Neuronal stem cell (in vitro differentiated cells): ENCODE results near the gene MEDAG.

ENCODE experiments used
- DNase-seq: peaks from one replicate; pipeline ENCODE4 v3.0.0-alpha.2; 2013; ENCODE audit warnings: low spot score
- H2AFZ ChIP-seq: one replicate; pipeline ENCODE4 v1.6.1; 2013; ENCODE audit warnings: mild to moderate bottlenecking, low read length, inconsistent platforms
- H2AK5ac ChIP-seq: 2 replicates; pipeline ENCODE4 v1.6.1; 2013; ENCODE audit warnings: low read depth, mild to moderate bottlenecking, inconsistent platforms, low read length, moderate library complexity, mixed read lengths
- H2BK120ac ChIP-seq: 2 replicates; pipeline ENCODE4 v1.6.1; 2013; ENCODE audit warnings: low read depth, mild to moderate bottlenecking, inconsistent platforms, low read length, moderate library complexity, mixed read lengths
- H2BK12ac ChIP-seq: one replicate; pipeline ENCODE4 v1.6.1; 2013; ENCODE audit warnings: low read length, inconsistent platforms
- H2BK15ac ChIP-seq: 2 replicates; pipeline ENCODE4 v1.6.1; 2013; ENCODE audit warnings: mild to moderate bottlenecking, low read length, inconsistent platforms, mixed read lengths
- H2BK5ac ChIP-seq: one replicate; pipeline ENCODE4 v1.6.1; 2013; ENCODE audit warnings: inconsistent platforms, mild to moderate bottlenecking, low read length, moderate library complexity
- H3K14ac ChIP-seq: one replicate; pipeline ENCODE4 v1.6.1; 2013; ENCODE audit warnings: low read length, inconsistent platforms
- H3K18ac ChIP-seq: 2 replicates; pipeline ENCODE4 v1.6.1; 2013; ENCODE audit warnings: low read length, inconsistent platforms
- H3K23ac ChIP-seq: 2 replicates; pipeline ENCODE4 v1.6.1; 2013; ENCODE audit warnings: low read depth, mild to moderate bottlenecking, mixed read lengths, low read length, inconsistent platforms; ENCODE audit not compliant: poor library complexity
- H3K27ac ChIP-seq: replicated peaks from 3 replicates; pipeline ENCODE4 v1.5.1; 2013; ENCODE audit warnings: low read length, inconsistent platforms
- H3K27me3 ChIP-seq, 3 experiments: 2 replicates each; pipeline ENCODE4 v1.6.1; 2013; ENCODE audit warnings: low read length in 3 of 3, mild to moderate bottlenecking in 2 of 3, inconsistent platforms in 1 of 3, low read depth in 1 of 3, mixed read lengths in 1 of 3, moderate library complexity in 1 of 3; ENCODE audit not compliant: control insufficient read depth in 3 of 3, insufficient read depth in 3 of 3
- H3K36me3 ChIP-seq, 2 donors: replicated peaks in 1 of 2; 2 replicates each; pipeline ENCODE4 v1.6.1; 2013; ENCODE audit warnings: low read length in 2 of 2; ENCODE audit not compliant: control insufficient read depth in 2 of 2, insufficient read depth in 2 of 2
- H3K4ac ChIP-seq: 2 replicates; pipeline ENCODE4 v1.6.1; 2013; ENCODE audit warnings: inconsistent platforms, mild to moderate bottlenecking, low read length, moderate library complexity
- H3K4me1 ChIP-seq, 2 donors: 1 replicate in 1 of 2; 2 replicates in 1 of 2; pipeline ENCODE4 v1.6.1; 2013; ENCODE audit warnings: low read length in 2 of 2, low read depth in 1 of 2; ENCODE audit not compliant: control insufficient read depth in 2 of 2, insufficient read depth in 1 of 2
- H3K4me2 ChIP-seq: one replicate; pipeline ENCODE4 v1.6.1; 2013; ENCODE audit warnings: mild to moderate bottlenecking, low read length, inconsistent platforms; ENCODE audit not compliant: insufficient read depth, poor library complexity, severe bottlenecking
- H3K4me3 ChIP-seq, 2 donors: 2 replicates each; pipeline ENCODE4 v1.5.1; 2013; ENCODE audit warnings: low read length in 2 of 2, mild to moderate bottlenecking in 2 of 2, inconsistent platforms in 1 of 2, moderate library complexity in 1 of 2
- H3K79me1 ChIP-seq: one replicate; pipeline ENCODE4 v1.6.1; 2013; ENCODE audit warnings: low read depth, mild to moderate bottlenecking, inconsistent platforms, low read length, moderate library complexity
- H3K9ac ChIP-seq: one replicate; pipeline ENCODE4 v1.6.1; 2013; ENCODE audit warnings: mild to moderate bottlenecking, low read depth, low read length, inconsistent platforms; ENCODE audit not compliant: poor library complexity
- H3K9me3 ChIP-seq, 2 donors: replicated peaks in 1 of 2; 2 replicates each; pipeline versions ENCODE3 to v1.6.1; 2013; ENCODE audit warnings: low read length in 2 of 2, mild to moderate bottlenecking in 2 of 2, inconsistent platforms in 1 of 2, low read depth in 1 of 2, mixed read lengths in 1 of 2, moderate library complexity in 1 of 2; ENCODE audit not compliant: control insufficient read depth in 2 of 2, insufficient read depth in 1 of 2
- H4K8ac ChIP-seq: one replicate; pipeline ENCODE4 v1.6.1; 2013; ENCODE audit warnings: low read depth, mild to moderate bottlenecking, inconsistent platforms, low read length, moderate library complexity
- H4K91ac ChIP-seq: one replicate; pipeline ENCODE4 v1.6.1; 2013; ENCODE audit warnings: low read length, low read depth, mild to moderate bottlenecking, inconsistent platforms; ENCODE audit not compliant: poor library complexity
- WGBS, 2 donors: extraction: QIAGEN DNeasy Blood & Tissue Kit; methylation state at CpG; one replicate each; pipeline ENCODE4 v1.1.7; 2013; ENCODE audit warnings: missing lambda C conversion rate in 2 of 2, mixed read lengths in 1 of 2; ENCODE audit not compliant: insufficient read length in 2 of 2, insufficient replicate concordance in 1 of 2; ENCODE audit errors: extremely low coverage in 2 of 2; 5-methylcytosine and 5-hydroxymethylcytosine counted together

MEDAG gene

GRCh38 chr13:30880151-30880855, 25.8 kb upstream of the MEDAG start:
- Histone ChIP-seq H3K23ac (no peak overlapping the region), H3K9me3 (peaks cover 0 to 5% of the 10 kb centered on the region in 2 donors), H3K4me2 (no peak overlapping the region), H3K27me3 (no peaks in the 10 kb centered on the region), H3K9ac (no peak overlapping the region), H3K4me3 (no peak overlapping the region), H4K91ac (no peak overlapping the region), H3K27ac (no peak overlapping the region), H3K79me1 (no peaks in the 10 kb centered on the region), H2BK120ac (no peak overlapping the region), H2BK15ac (no peak overlapping the region), H2AFZ (peak overlapping the region; percentile 36), H3K4me1 (peaks cover 3 to 9% of the 10 kb centered on the region in 2 donors), H3K14ac (no peak overlapping the region), H2AK5ac (no peak overlapping the region), H3K36me3 (no peaks in the 10 kb centered on the region), H3K18ac (no peak overlapping the region), H4K8ac (no peak overlapping the region), H3K4ac (no peak overlapping the region), H2BK5ac (no peak overlapping the region), H2BK12ac (no peak overlapping the region)
- no peak for DNase-seq
- no CpG with 5 or more reads among the region's 2 CpGs for WGBS, 2 donors

GRCh38 chr13:30880856-30881155, 25.3 kb upstream of the MEDAG start:
- Histone ChIP-seq H2BK120ac (no peak overlapping the region), H3K36me3 (no peaks in the 10 kb centered on the region), H3K9me3 (peaks cover 0 to 5% of the 10 kb centered on the region in 2 donors), H2AK5ac (no peak overlapping the region), H4K91ac (no peak overlapping the region), H3K23ac (no peak overlapping the region), H3K4me1 (peaks cover 3 to 9% of the 10 kb centered on the region in 2 donors), H3K4ac (no peak overlapping the region), H2BK15ac (no peak overlapping the region), H3K79me1 (no peaks in the 10 kb centered on the region), H2AFZ (peak overlapping the region; percentile 36), H3K14ac (no peak overlapping the region), H4K8ac (no peak overlapping the region), H3K27me3 (no peaks in the 10 kb centered on the region), H3K4me3 (no peak overlapping the region), H2BK5ac (no peak overlapping the region), H3K27ac (no peak overlapping the region), H3K18ac (no peak overlapping the region), H3K4me2 (no peak overlapping the region), H3K9ac (no peak overlapping the region), H2BK12ac (no peak overlapping the region)
- WGBS, 2 donors = no CpG with 5 or more reads among the region's 4 CpGs
- no peak for DNase-seq

- Histone ChIP-seq H2AFZ (peak overlapping the region; percentile 36), H3K27me3 (no peaks in the 10 kb centered on the region), H3K4ac (no peak overlapping the region), H3K27ac (no peak overlapping the region), H4K91ac (no peak overlapping the region), H2BK5ac (no peak overlapping the region), H3K79me1 (no peaks in the 10 kb centered on the region), H3K4me2 (no peak overlapping the region), H3K4me1 (peaks cover 3 to 9% of the 10 kb centered on the region in 2 donors), H3K14ac (no peak overlapping the region), H2BK120ac (no peak overlapping the region), H2BK12ac (no peak overlapping the region), H3K9me3 (peaks cover 0 to 5% of the 10 kb centered on the region in 2 donors), H3K9ac (no peak overlapping the region), H3K23ac (no peak overlapping the region), H3K4me3 (no peak overlapping the region), H3K36me3 (no peaks in the 10 kb centered on the region), H4K8ac (no peak overlapping the region), H2AK5ac (no peak overlapping the region), H2BK15ac (no peak overlapping the region), H3K18ac (peak overlapping the region; percentile 80)
- no CpG with 5 or more reads among the region's 3 CpGs for WGBS, 2 donors
- no peak for DNase-seq
Observed at GRCh38 chr13:30881191-30881651, 24.9 kb upstream of the MEDAG start.

GRCh38 chr13:30882026-30882850, 23.8 kb upstream of the MEDAG start:
- H4K8ac ChIP-seq = no peak overlapping the region
- no peak overlapping the region for H2BK15ac ChIP-seq
- H2AK5ac ChIP-seq = no peak overlapping the region
- H3K36me3 ChIP-seq = no peaks in the 10 kb centered on the region
- H2BK12ac ChIP-seq = no peak overlapping the region
- H3K14ac ChIP-seq = no peak overlapping the region
- no CpG with 5 or more reads among the region's 8 CpGs for WGBS, 2 donors
- no peak overlapping the region for H3K9ac ChIP-seq
- no peak overlapping the region for H3K23ac ChIP-seq
- H3K4me1 ChIP-seq = peaks cover 3 to 9% of the 10 kb centered on the region in 2 donors
- no peak overlapping the region for H3K27ac ChIP-seq
- no peaks in the 10 kb centered on the region for H3K79me1 ChIP-seq
- no peak overlapping the region for H2BK5ac ChIP-seq
- H3K4ac ChIP-seq = no peak overlapping the region
- no peak overlapping the region for H2AFZ ChIP-seq
- H3K4me3 ChIP-seq = no peak overlapping the region
- no peak for DNase-seq
- H4K91ac ChIP-seq = no peak overlapping the region
- no peak overlapping the region for H2BK120ac ChIP-seq
- peaks cover 0 to 5% of the 10 kb centered on the region in 2 donors for H3K9me3 ChIP-seq
- H3K4me2 ChIP-seq = no peak overlapping the region
- H3K18ac ChIP-seq = no peak overlapping the region
- H3K27me3 ChIP-seq = no peaks in the 10 kb centered on the region
